ENCODE measurements around the gene ESRRA.
"Not testable (repeated sequence)": the region's sequence is repeated elsewhere in the genome, so short reads cannot be mapped to it uniquely, and the experiment has no call there.

The ESRRA gene

DNA sequence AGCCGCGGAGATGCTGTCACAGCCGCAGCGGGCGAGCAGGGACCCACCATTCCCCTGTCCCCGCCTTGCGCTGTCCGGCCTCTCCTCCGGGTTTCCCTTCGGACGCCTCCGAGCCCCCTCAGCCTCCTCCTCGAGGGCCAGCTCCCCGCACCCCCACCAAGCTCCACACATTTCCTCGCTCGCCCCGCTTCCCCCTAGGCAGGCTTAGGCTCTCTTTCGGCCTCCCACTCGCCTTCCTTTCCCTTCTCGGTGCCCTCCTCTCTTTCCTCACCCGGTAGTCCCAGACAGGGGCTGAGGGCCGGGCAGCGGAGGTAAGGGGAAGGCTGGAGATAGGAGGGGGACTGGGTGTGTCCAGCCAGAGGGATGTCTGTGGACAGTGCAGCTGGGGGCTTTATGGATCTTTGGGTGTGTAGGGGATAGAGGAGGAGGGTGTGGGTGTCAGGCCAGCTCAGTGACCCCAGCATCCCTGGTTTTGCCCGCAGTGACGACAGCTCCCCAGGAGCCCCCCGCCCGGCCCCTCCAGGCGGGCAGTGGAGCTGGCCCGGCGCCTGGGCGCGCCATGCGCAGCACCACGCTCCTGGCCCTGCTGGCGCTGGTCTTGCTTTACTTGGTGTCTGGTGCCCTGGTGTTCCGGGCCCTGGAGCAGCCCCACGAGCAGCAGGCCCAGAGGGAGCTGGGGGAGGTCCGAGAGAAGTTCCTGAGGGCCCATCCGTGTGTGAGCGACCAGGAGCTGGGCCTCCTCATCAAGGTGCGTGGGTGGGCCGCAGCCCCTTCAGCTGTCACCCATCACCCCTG, 12.7 kb upstream of the ESRRA start:
- DNase-seq: no peak

DNA sequence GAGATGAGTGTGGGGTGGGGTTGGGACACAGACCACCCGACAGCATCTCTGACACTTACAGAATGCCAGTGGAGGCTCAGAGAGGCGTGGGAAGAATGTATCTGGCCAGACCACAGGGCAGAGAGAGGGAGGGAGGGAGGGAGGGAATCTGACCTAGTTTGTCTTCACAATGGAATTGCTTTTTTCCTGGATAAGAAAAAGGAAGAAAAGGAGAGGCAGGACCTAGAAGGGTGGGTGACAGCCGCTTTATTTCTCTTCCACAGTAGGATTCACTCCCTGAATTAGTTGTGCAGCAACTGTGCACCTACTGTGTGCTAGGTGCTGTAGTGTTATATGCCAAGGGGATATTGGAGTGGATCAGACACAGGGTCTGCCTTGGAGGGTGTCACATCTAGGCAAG, 10.6 kb upstream of the ESRRA start:
- DNase-seq: no peak

DNA sequence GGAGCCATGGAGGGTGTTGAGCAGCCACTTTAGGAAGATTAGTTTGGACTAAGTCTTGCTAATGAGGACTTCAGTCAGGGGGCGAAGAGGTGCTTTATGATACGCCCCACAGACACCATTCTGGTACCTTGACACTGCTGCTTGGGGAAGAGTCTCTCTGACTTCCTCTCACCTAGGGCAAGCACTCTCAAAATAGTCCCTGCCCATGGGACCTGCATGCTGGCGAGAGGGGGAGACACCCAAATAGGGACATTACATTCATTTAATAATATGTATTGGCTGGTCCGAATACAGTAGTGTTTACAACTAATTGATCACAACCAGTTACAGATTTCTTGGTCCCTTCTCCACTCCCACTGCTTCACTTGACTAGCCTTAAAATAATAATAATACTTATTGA, 9.6 kb upstream of the ESRRA start:
- DNase-seq: no peak

DNA sequence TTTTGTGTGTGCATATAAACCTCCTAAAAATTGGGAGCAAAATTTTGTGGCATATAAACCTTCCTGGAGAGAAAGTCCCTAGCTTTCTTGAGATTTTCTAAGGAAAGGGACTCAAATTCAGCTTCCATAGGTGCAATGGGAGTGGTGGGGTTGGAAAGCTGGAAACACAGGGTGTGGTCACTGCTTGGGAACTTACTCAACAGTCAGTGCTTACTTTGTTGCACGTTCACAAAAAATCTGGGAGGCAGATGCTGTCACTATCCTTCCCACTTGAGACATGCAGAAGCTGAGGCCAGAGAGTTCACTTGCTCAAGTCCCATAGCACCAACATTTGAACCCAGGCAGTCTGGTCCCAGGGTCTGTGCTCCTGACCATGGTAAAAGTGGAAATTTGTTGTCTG, 9.1 kb upstream of the ESRRA start:
- no peak for DNase-seq

DNA sequence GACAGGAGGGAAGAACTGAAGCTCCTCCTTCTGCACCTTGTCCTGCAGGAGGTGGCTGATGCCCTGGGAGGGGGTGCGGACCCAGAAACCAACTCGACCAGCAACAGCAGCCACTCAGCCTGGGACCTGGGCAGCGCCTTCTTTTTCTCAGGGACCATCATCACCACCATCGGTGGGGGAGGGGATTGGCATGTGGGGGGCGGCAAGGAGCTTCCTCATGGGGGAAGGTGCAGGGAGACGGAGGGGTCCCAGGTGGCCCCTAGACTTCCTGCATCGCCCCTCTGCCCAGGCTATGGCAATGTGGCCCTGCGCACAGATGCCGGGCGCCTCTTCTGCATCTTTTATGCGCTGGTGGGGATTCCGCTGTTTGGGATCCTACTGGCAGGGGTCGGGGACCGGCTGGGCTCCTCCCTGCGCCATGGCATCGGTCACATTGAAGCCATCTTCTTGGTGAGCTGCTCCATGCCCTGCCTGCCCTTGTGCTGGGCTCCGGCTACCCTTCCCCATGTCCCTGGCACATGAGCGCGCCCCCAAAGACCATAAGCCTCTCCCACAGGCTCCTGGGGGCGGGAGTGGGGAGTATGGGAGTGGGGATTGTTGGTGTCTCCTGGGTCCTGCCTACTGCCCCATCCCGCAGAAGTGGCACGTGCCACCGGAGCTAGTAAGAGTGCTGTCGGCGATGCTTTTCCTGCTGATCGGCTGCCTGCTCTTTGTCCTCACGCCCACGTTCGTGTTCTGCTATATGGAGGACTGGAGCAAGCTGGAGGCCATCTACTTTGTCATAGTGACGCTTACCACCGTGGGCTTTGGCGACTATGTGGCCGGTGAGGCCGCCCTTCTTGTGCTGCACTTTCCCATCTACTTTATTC, 8.3 kb upstream of the ESRRA start:
- DNase-seq: no peak

DNA sequence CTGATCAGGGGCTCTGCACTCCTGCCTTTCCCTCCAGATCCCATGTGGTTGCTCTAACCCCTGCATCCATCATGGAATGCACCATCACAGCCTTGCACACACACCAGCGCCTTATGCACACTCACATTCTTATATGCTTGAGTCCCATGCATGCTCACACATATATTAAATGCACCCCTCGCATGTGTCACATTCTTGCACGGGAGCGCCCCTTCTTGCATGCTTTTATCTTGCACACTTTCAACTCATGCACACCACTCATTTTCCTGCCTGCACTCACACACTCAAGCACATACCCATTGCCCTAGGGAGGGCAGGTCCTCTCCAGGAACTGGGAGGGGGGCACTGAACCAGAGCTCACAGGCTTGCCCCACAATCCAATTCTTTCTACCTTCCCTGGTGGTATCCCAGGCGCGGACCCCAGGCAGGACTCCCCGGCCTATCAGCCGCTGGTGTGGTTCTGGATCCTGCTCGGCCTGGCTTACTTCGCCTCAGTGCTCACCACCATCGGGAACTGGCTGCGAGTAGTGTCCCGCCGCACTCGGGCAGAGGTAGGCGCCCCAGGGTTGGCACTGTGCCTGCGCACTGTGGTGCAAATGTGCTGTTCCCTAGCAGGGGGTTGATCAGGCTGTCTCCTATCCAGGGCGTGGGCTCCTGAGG, 7.5 kb upstream of the ESRRA start:
- no peak for DNase-seq

DNA sequence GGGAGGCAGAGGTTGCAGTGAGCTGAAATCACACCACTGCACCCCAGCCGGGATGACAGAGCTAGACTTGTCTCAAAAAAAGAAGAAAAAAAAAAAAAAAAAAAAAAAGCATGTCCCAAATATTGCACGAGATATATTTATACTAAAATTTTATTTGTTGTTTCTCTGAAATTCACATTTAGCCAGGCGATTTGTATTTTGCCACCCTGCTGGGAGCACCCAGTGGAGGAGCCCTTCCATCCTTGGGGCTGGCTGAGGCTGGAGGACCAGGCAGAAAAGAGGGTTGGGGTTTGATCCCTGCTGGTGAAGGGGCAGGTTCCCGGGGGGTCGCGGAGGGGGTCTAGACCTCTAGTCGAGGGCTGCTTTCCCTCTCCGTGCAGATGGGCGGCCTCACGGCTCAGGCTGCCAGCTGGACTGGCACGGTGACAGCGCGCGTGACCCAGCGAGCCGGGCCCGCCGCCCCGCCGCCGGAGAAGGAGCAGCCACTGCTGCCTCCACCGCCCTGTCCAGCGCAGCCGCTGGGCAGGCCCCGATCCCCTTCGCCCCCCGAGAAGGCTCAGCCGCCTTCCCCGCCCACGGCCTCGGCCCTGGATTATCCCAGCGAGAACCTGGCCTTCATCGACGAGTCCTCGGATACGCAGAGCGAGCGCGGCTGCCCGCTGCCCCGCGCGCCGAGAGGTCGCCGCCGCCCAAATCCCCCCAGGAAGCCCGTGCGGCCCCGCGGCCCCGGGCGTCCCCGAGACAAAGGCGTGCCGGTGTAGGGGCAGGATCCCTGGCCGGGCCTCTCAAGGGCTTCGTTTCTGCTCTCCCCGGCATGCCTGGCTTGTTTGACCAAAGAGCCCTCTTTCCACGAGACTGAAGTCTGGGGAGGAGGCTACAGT, 6.1 kb upstream of the ESRRA start:
- DNase-seq: no peak

DNA sequence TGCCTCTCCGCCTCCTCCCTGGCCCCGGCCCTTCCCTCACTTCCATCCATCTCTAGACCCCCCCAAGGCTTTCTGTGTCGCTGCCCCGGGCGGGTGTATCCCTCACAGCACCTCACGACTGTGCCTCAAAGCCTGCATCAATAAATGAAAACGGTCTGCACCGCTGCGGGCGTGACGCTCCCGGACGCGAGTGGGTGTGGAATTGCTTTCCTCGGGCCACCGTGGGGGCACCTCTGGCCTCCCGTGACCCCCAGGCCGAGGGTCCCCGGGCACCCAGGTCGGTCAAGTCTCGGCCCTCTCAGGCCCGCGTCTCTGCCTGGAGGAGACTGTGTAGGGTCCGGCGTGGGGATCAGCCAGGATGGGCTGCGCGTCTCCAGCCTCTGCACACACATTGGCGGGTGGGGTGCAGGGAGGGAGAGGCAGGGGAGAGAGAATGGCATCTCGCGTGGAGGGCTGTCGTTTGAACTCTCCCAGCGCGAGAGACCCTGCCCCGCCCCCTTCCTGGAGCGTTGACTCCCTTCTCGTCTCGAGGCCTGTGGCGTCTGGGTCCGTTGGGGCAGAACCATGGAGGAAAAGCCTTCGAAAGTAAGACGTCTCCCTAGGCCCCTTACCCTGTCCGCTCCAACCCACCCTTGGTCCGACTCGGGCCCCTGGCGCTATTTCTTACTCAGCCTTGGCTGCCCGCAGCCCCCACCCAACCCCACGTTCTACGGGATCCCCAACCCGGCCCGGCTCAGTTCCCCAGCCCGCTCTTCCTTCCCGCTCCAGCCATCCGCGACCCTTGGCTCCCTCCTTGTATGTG, 5.3 kb upstream of the ESRRA start, which contains the start of gene CATSPERZ:
Gene CATSPERZ (plus strand): TSS at position 512 of the 802 bp plus-strand sequence. CDS start 53 bp downstream, at position 565.
- DNase-seq: no peak

DNA sequence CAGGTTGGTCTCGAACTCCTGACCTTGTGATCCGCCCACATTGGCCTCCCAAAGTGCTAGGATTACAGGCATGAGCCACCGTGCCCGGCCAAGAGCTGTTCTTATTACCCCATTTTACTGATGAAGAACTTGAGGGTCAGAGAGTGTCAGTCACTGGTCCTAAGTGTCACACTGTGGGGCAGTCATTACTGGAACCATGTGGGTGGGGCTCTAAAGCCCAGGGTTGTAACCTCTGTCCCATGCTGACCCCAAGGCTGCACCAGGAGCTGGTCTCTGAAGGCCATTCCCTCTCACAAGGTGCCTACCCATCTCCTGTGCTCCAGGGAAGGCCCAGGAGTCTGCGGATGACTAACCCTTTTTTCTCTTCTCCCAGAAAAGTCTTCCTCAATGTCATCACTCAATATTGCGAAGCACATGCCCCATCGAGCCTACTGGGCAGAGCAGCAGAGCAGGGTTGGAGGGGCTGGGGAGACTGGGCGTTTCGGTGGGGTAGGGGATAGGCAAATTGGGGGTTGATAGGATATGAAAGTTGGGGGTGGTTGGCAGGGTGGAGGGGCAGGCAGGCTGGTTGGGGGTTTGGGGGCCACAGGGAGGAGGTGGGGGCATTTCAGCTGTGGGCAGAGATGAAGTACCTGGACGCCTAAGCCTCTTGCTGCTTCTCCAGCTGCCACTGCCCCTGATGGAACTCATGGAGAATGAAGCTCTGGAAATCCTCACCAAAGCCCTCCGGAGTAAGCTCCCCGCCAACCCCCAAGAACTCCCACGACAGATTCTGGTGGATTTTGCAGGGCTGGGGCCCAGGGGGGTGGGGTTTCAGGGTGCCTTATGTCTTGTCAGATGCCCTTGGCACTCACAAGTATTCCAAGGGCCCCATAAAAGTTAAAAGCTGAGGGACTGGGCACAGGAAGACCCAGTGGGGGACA, 2.0 kb upstream of the ESRRA start:
- DNase-seq: no peak

DNA sequence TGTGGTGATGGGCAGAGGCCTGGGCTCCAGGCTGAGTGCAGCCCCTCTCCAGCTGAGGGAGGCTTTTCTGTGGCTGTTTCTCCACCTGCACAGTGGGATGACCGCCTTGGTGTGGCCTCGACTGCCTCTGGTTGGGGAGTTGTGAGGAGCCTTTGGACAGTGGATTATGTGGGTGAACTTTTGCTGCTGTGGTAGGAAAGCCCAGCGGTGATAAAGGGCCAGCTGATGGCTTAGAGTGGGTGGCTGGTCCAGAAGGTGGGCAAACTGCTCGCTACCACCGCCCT, 1.4 kb upstream of the ESRRA start:
- DNase-seq: no peak

DNA sequence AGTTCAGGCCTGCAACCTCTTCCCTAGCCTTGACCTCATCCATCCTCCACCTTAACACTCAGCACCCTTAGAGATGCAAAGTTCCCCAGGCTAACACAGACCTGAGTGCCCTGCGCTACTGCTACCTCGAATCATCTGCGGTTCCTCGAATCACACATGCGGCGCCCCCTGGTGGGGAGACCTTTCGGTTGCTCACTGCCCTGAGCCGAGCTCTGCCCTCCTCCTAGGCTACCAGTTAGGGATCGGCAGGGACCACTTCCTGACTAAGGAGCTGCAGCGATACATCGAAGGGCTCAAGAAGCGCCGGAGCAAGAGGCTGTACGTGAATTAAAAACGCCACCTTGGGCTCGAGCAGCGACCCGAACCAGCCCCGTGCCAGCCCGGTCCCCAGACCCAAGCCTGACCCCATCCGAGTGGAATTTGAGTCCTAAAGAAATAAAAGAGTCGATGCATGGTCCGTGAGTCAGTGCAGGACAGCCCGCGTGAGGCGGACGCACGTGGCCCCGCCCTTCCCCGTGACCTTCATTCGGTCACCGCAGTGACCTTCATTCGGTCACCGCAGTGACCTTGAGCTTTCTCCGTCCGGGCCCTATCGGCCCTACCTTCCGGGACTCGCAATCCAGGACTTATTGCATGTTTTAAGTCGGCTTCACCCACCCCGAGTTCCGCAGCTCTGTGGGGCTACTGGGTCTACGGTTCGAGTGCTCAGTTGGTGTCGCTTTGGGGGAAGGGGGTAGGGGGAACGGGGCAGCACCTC, 830 bp upstream of the ESRRA start:
- peak; percentile 77 for DNase-seq

DNA sequence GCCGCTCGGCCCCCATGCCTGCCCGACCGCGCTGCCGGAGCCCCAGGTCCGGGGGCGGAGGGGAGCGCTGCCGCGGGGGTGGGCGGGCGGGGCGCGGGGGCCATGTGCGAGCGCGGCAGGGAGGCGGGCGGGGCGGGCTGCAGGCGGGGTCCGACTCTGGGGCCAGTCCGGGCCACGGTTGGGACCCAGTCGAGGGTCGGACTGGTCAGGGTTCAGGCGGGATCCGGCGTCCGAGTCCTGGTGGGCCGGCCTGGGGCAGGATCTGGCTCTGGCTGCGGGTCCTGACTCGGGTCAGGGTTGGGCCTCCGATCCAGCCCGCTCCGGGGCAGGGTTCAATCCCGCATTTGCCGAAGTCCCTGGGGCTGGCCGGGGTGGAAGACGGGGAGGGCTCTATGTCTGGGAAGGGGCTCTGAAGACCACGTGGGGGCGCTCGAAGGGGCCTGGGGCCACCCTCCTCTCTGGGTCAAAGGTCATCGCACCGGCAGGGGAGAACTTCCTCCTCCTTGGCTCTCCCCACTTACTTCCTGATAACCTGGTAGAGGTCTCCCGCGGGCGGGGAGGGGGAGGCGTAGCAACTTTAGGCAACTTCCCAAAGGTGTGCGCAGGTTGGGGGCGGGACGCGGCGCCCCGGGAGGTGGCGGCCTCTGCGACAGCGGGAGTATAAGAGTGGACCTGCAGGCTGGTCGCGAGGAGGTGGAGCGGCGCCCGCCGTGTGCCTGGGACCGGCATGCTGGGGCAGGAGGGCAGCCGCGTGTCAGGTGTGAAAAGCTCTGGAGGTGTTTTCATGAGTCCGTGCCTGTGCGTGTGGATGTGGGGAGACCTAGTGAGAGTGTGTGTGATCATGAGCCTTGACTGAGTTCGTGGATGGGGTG, 603 bp downstream of the ESRRA start:
- DNase-seq: no peak

DNA sequence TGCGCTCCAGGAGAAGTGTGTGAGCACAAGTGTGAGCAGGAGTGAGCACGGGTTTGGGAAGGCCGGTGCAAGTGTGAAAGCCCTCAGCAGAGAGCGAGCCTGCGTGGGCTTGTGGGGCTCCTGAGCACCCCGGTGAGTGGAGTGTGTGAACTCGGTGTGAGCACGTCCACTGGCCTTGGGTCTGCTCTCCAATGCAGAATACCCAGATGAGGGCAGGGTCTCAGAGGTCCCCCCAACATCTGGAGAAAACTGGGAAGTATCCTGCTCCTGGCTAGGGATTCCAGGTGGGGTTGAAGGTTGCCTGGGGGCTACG, 1.2 kb downstream of the ESRRA start:
- DNase-seq: no peak

DNA sequence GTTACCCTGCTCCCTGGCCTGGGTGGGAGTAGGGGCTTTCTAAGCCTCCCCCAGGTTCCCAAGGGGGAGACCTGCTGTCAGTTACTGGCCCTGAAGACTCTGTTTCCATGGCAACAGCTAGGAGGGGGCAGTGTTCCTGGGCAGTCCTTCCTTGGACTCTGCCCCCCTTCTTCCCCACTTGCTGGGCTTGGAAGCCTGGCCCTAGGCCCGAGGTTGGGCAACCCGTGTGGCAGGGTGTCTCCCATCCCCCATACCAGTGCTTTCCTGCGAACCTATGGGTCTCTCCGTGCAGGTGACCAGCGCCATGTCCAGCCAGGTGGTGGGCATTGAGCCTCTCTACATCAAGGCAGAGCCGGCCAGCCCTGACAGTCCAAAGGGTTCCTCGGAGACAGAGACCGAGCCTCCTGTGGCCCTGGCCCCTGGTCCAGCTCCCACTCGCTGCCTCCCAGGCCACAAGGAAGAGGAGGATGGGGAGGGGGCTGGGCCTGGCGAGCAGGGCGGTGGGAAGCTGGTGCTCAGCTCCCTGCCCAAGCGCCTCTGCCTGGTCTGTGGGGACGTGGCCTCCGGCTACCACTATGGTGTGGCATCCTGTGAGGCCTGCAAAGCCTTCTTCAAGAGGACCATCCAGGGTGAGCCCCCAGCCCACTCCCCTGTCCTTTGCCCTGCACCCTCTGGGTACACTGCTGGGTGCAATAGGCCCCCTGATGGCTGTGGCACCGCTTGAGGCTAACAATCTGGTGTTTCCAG, 1.7 kb downstream of the ESRRA start:
- DNase-seq: no peak

DNA sequence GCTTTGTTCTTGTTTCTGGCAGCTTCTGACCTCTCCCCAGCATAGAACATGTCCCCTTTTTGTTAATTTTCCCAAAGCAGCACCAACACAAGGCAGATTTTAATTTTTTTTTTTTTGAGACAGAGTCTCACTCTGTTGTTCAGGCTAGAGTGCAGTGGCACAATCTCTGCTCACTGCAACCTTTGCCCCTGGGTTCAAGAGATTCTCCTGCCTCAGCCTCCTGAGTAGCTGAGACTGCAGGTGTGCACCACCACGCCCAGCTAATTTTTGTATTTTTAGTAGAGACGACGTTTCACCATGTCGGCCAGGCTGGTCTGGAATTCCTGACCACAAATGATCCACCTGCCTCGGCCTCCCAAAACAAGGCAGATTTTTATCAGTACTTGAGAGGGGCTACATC, 2.5 kb downstream of the ESRRA start:
- DNase-seq: not testable (repeated sequence)

DNA sequence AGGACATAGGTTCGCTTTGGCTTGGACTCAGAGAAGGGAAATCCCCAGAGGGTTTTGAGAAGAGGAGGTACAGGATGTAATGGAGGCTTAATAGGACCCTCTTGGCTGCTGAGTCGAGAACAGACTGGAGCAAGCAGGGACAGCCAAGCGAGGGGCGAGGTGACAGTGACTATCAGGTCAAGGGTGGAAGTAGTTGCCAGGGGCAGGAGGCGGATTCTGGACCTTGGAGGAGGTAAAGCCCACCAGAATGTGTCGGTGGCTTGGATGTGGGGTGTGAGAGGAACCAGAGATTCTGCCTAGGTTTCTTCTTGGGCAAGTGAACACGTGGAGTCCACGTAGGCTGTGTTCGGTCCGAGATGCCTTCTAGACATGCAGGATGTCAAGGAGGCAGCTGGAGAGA, 7.6 kb downstream of the ESRRA start:
- no peak for DNase-seq

DNA sequence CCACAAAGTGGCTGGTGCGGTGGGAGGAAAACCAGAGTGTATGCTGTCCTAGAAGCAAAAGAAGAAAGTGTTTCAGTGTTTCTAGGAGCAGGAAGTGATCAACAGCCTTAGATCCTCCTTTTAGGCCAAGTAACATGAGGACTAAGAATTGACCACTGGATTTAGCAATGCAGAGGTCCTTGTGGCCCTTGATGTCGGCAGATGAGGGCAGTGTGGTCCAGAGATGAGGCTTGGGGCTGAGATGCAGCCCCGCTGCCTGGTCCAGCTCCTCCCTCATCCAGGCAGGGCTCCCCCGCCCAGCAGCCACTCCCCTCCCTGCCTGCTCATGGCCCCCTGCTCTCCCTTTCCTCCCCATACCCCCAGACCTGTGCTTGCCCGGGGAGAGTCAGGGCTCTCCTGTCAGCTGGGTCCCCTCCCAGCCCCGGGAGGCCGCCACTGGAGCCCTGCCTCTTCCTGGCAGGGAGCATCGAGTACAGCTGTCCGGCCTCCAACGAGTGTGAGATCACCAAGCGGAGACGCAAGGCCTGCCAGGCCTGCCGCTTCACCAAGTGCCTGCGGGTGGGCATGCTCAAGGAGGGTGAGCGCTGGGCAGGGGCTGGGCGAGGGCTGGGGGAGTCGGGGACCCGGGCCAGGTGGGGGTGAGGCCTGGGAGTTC, 8.3 kb downstream of the ESRRA start:
- no peak for DNase-seq

All from NCI-H446 treated with DMSO at 0.1 percent for 48 hours (cell line).